Stimulated activated CD8-positive, alpha-beta memory T cell treated with anti-CD3 and anti-CD28 coated beads, Interleukin-7, amount 100 ng/mL, for 1 hour (primary cell): Measurements from ENCODE around the gene ALB.

Experiments used
- DNase-seq, 2 donors: peaks; one replicate each; pipeline ENCODE4 v3.0.0-alpha.2; 2020; ENCODE audit warnings: low read depth in 2 of 2

ALB gene

DNA sequence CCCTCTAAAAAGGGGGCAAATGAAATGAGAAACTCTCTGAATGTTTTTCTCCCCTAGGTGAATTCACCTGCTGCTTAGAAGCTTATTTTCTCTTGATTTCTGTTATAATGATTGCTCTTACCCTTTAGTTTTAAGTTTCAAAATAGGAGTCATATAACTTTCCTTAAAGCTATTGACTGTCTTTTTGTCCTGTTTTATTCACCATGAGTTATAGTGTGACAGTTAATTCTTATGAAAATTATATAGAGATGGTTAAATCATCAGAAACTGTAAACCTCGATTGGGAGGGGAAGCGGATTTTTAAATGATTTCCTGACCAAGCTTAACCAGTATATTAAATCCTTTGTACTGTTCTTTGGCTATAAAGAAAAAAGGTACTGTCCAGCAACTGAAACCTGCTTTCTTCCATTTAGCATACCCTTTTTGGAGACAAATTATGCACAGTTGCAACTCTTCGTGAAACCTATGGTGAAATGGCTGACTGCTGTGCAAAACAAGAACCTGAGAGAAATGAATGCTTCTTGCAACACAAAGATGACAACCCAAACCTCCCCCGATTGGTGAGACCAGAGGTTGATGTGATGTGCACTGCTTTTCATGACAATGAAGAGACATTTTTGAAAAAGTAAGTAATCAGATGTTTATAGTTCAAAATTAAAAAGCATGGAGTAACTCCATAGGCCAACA is 4.2 kb downstream of the ALB start:
- DNase-seq = no peak

DNA sequence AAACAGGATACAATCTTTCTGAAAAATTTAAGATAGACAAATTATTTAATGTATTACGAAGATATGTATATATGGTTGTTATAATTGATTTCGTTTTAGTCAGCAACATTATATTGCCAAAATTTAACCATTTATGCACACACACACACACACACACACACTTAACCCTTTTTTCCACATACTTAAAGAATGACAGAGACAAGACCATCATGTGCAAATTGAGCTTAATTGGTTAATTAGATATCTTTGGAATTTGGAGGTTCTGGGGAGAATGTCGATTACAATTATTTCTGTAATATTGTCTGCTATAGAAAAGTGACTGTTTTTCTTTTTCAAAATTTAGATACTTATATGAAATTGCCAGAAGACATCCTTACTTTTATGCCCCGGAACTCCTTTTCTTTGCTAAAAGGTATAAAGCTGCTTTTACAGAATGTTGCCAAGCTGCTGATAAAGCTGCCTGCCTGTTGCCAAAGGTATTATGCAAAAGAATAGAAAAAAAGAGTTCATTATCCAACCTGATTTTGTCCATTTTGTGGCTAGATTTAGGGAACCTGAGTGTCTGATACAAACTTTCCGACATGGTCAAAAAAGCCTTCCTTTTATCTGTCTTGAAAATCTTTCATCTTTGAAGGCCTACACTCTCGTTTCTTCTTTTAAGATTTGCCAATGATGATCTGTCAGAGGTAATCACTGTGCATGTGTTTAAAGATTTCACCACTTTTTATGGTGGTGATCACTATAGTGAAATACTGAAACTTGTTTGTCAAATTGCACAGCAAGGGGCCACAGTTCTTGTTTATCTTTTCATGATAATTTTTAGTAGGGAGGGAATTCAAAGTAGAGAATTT is 5.2 kb downstream of the ALB start:
- no peak for DNase-seq

GRCh38 chr4:73409978-73410548 is 6.0 kb downstream of the ALB start:
- no peak for DNase-seq

DNA sequence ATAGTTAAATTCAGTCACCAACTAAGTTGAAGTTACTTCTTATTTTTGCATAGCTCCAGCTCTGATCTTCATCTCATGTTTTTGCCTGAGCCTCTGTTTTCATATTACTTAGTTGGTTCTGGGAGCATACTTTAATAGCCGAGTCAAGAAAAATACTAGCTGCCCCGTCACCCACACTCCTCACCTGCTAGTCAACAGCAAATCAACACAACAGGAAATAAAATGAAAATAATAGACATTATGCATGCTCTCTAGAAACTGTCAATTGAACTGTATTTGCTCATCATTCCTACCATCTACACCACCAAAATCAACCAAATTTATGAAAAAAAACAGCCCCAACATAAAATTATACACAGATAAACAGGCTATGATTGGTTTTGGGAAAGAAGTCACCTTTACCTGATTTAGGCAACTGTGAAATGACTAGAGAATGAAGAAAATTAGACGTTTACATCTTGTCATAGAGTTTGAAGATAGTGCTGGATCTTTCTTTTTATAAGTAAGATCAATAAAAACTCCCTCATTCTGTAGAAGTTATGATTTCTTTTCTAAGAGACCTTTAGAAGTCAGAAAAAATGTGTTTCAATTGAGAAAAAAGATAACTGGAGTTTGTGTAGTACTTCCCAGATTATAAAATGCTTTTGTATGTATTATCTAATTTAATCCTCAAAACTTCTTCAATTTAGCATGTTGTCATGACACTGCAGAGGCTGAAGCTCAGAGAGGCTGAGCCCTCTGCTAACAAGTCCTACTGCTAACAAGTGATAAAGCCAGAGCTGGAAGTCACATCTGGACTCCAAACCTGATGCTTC is 7.0 kb downstream of the ALB start:
- DNase-seq = no peak

GRCh38 chr4:73411731-73412414 is 7.8 kb downstream of the ALB start:
- DNase-seq = no peak

GRCh38 chr4:73413294-73413755 is 9.2 kb downstream of the ALB start:
- no peak for DNase-seq

DNA sequence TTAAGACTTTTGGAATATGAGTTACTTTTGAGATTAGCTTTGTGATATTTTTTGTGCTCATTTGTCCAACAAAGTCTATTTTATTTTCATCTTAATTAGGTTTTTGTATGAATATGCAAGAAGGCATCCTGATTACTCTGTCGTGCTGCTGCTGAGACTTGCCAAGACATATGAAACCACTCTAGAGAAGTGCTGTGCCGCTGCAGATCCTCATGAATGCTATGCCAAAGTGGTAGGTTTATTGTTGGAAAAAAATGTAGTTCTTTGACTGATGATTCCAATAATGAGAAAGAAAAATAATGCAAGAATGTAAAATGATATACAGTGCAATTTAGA is 10.8 kb downstream of the ALB start:
- DNase-seq = no peak

DNA sequence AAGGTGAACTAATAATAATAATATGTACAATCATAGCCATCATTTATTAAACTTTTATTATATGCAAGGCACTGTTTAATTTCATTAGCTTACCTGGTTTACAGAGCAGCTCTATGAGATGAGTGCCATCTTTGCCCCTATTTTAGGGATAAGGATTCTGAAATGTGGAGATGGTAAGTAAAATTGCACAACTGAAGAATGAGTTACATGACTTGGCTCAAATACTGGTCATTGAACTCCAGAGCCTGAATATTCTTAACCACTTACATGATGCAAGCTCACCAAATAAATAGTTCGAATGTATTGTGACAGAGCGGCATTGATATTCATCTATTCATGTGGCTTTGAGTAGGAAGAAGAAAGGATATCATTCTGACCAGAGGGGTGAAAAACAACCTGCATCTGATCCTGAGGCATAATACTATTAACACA is 11.7 kb downstream of the ALB start:
- no peak for DNase-seq

GRCh38 chr4:73416423-73417087 is 12.5 kb downstream of the ALB start:
- no peak for DNase-seq

DNA sequence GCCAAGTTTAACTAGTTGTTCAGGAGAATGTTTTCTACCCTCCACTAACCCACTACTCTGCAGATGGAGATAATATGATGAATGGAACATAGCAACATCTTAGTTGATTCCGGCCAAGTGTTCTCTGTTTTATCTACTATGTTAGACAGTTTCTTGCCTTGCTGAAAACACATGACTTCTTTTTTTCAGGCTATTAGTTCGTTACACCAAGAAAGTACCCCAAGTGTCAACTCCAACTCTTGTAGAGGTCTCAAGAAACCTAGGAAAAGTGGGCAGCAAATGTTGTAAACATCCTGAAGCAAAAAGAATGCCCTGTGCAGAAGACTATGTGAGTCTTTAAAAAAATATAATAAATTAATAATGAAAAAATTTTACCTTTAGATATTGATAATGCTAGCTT is 13.3 kb downstream of the ALB start:
- DNase-seq = no peak

GRCh38 chr4:73417973-73418372 is 13.9 kb downstream of the ALB start:
- no peak for DNase-seq

- DNase-seq = no peak
These were observed 14.6 kb downstream of the ALB start for GRCh38 chr4:73418677-73419076.

DNA sequence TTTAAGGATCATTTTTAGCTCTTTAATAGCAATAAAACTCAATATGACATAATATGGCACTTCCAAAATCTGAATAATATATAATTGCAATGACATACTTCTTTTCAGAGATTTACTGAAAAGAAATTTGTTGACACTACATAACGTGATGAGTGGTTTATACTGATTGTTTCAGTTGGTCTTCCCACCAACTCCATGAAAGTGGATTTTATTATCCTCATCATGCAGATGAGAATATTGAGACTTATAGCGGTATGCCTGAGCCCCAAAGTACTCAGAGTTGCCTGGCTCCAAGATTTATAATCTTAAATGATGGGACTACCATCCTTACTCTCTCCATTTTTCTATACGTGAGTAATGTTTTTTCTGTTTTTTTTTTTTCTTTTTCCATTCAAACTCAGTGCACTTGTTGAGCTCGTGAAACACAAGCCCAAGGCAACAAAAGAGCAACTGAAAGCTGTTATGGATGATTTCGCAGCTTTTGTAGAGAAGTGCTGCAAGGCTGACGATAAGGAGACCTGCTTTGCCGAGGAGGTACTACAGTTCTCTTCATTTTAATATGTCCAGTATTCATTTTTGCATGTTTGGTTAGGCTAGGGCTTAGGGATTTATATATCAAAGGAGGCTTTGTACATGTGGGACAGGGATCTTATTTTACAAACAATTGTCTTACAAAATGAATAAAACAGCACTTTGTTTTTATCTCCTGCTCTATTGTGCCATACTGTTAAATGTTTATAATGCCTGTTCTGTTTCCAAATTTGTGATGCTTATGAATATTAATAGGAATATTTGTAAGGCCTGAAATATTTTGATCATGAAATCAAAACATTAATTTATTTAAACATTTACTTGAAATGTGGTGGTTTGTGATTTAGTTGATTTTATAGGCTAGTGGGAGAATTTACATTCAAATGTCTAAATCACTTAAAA is 15.3 kb downstream of the ALB start:
- no peak for DNase-seq

- DNase-seq = no peak
These were observed 16.5 kb downstream of the ALB start for GRCh38 chr4:73420615-73421014.

- DNase-seq = no peak
These were observed 17.8 kb downstream of the ALB start for GRCh38 chr4:73421708-73422457.

- DNase-seq = no peak
These were observed 18.3 kb downstream of the ALB start for GRCh38 chr4:73422458-73422752.

DNA sequence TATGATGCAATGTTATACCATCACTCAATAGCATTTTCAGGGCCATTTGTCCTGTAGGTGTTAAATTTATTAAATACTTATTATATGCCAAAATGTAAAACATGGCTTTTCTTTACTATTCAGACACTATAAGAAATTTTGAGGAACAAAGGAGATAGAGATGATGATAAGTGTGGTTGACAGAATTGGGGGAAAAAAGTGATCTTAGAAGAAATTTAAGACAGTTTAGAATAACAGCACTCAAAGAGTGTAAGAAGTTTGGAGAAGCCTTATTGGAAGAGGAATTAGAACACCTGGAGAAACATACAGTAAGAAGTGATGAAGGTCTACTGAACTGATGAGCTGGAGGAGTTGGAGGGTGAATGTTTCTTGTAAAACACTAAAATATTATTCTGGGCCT is 19.1 kb downstream of the ALB start:
- DNase-seq = no peak

DNA sequence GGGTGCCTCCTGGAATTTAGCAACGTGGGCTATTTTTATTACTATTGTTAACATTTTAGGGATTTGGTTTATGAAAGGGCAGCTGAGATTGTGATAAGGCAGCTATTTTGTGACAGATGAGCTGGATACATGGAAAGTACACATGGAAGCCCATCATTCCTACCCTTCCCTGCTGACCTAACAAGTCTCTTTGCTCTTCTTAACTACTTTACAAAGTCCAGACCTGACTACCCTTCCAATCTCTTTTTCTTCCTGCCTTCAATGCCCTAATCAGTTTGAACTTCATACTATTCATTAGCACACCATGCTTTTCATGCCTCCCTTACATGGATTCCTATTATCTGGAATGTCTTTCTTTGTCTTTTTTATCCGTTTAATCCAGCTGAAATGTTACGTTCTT is 22.6 kb downstream of the ALB start:
- DNase-seq = no peak

DNA sequence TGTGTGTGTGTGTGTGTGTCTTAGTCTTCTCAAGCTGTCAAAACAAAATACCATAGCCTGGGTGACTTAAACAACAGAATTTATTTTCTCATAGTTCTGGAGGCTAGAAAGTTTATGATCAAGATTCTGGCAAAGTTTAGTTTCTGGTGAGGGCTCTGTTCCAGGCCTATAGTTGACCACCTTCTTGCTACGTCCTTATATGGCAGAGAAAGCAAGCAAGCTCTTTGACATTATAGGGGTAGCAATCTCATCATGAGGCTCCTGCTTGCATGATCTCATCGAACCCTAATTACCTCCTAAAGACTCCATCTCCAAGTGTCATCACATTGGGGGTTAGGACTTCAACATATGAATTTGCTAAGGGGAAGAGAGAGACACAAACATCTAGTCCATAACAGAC is 25.0 kb downstream of the ALB start:
- no peak for DNase-seq
